A549 (cell line): ENCODE results near the gene VPS35L. TPM values are rescaled to one million over a fixed set of nuclear protein-coding genes. Genes with fewer than 3 reads are reported as not detected.

Experiments
- ATOH8 ChIP-seq: fragments of 250-450 bp; sonication (Bioruptor Pico); IDR thresholded peaks from 2 replicates; pipeline ENCODE4 v1.5.0; 2020; ENCODE audit warnings: low read depth, mild to moderate bottlenecking, moderate library complexity
- CHD4 ChIP-seq: fragments of 200-600 bp; sonication (generic); IDR thresholded peaks from 2 replicates; pipeline ENCODE4 v1.6.1; 2016; ENCODE audit warnings: antibody characterized with exemption, mild to moderate bottlenecking, borderline replicate concordance
- E2F6 ChIP-seq: IDR thresholded peaks from 2 replicates; pipeline ENCODE4 v1.6.1; 2012; ENCODE audit warnings: low read depth, borderline replicate concordance
- EHF ChIP-seq: fragments of 250-450 bp; sonication (Bioruptor Pico); IDR thresholded peaks from 2 replicates; pipeline ENCODE4 v1.5.0; 2020; ENCODE audit warnings: mild to moderate bottlenecking
- EHMT2 ChIP-seq: fragments of 200-600 bp; sonication (generic); IDR thresholded peaks from 2 replicates; pipeline ENCODE4 v1.6.1; 2016; ENCODE audit warnings: antibody characterized with exemption, low read depth, mild to moderate bottlenecking, moderate library complexity
- ELK1 ChIP-seq: fragments of 150-350 bp; IDR thresholded peaks from 2 replicates; pipeline ENCODE4 v1.6.1; 2014; ENCODE audit warnings: low read depth, mild to moderate bottlenecking, low read length
- FOSB ChIP-seq: fragments of 250-450 bp; sonication (Bioruptor Pico); IDR thresholded peaks from 2 replicates; pipeline ENCODE4 v1.5.0; 2020; ENCODE audit warnings: mild to moderate bottlenecking, moderate library complexity
- FOSL2 ChIP-seq, 2 experiments: fragments of 450-650 bp in 1 of 2; fragments of >200 bp in 1 of 2; sonication (Bioruptor Twin) in 1 of 2; formaldehyde crosslinking; IDR thresholded peaks; 2 replicates each; pipeline versions ENCODE4 v1.5.0 to v1.6.1; 2016 to 2020; ENCODE audit warnings: mild to moderate bottlenecking in 1 of 2, moderate library complexity in 1 of 2
- FOXS1 ChIP-seq: fragments of 250-450 bp; sonication (Bioruptor Pico); IDR thresholded peaks from 2 replicates; pipeline ENCODE4 v1.5.0; 2020; ENCODE audit warnings: mild to moderate bottlenecking, moderate library complexity
- GATA3 ChIP-seq: IDR thresholded peaks from 2 replicates; pipeline ENCODE4 v1.6.1; 2012; ENCODE audit warnings: borderline replicate concordance
- HDAC2 ChIP-seq: fragments of 200-600 bp; sonication (generic); IDR thresholded peaks from 2 replicates; pipeline ENCODE4 v1.6.1; 2016
- HES2 ChIP-seq: fragments of >200 bp; sonication (Bioruptor Twin); formaldehyde crosslinking; IDR thresholded peaks from 2 replicates; pipeline ENCODE4 v1.6.1; 2016
- HMGXB4 ChIP-seq: fragments of 250-450 bp; sonication (Bioruptor Pico); IDR thresholded peaks from 2 replicates; pipeline ENCODE4 v1.5.0; 2021; ENCODE audit warnings: mild to moderate bottlenecking, moderate library complexity, borderline replicate concordance
- HOXA7 ChIP-seq: fragments of 250-450 bp; sonication (Bioruptor Pico); IDR thresholded peaks from 2 replicates; pipeline ENCODE4 v1.5.0; 2020; ENCODE audit warnings: mild to moderate bottlenecking, moderate library complexity
- JUN ChIP-seq, 2 experiments: fragments of >200 bp; sonication (Bioruptor Twin); formaldehyde crosslinking; IDR thresholded peaks; 2 replicates in 1 of 2; 3 replicates in 1 of 2; pipeline ENCODE4 v1.6.1; 2016 to 2017
- MAX ChIP-seq: IDR thresholded peaks from 2 replicates; pipeline ENCODE4 v1.6.1; 2012
- MAZ ChIP-seq: fragments of 150-350 bp; IDR thresholded peaks from 2 replicates; pipeline ENCODE4 v1.6.1; 2014; ENCODE audit warnings: antibody characterized with exemption, low read depth, low read length, borderline replicate concordance
- PBX3 ChIP-seq: IDR thresholded peaks from 2 replicates; pipeline ENCODE4 v1.6.1; 2012
- POLR2A ChIP-seq: IDR thresholded peaks from 2 replicates; pipeline ENCODE4 v1.6.1; 2012; ENCODE audit warnings: mild to moderate bottlenecking, low read length
- POLR2AphosphoS2 ChIP-seq: conservative IDR thresholded peaks from 2 replicates; pipeline ENCODE4 v1.6.1; 2012; ENCODE audit warnings: low read length, improper control_type of control experiment, inconsistent platforms
- RARB ChIP-seq: fragments of 250-450 bp; sonication (Bioruptor Pico); IDR thresholded peaks from 2 replicates; pipeline ENCODE4 v1.8.0; 2021; ENCODE audit warnings: mild to moderate bottlenecking, moderate library complexity
- RCOR1 ChIP-seq: fragments of 150-350 bp; IDR thresholded peaks from 2 replicates; pipeline ENCODE4 v1.6.1; 2014; ENCODE audit warnings: antibody characterized with exemption, low read length, low read depth
- RFX5 ChIP-seq: fragments of 450-650 bp; IDR thresholded peaks from 2 replicates; pipeline ENCODE4 v1.7.1; 2014; ENCODE audit warnings: antibody characterized with exemption, mild to moderate bottlenecking, moderate library complexity
- RNF2 ChIP-seq: fragments of 200-600 bp; sonication (generic); IDR thresholded peaks from 2 replicates; pipeline ENCODE4 v1.6.1; 2016; ENCODE audit warnings: low read depth, mild to moderate bottlenecking, antibody characterized with exemption, moderate library complexity, borderline replicate concordance
- TFCP2L1 ChIP-seq: fragments of 250-450 bp; sonication (Bioruptor Pico); IDR thresholded peaks from 2 replicates; pipeline ENCODE4 v1.5.0; 2021; ENCODE audit warnings: mild to moderate bottlenecking
- TP53 ChIP-seq: fragments of 250-450 bp; sonication (Bioruptor Pico); IDR thresholded peaks from 2 replicates; pipeline ENCODE4 v1.5.0; 2021; ENCODE audit warnings: mild to moderate bottlenecking, moderate library complexity
- ZC3H11A ChIP-seq: fragments of 450-650 bp; IDR thresholded peaks from 2 replicates; pipeline ENCODE4 v1.6.1; 2014; ENCODE audit warnings: antibody characterized with exemption, mild to moderate bottlenecking
- ZFP36 ChIP-seq: fragments of 450-650 bp; IDR thresholded peaks from 2 replicates; pipeline ENCODE4 v1.6.1; 2014; ENCODE audit warnings: borderline replicate concordance; ENCODE audit not compliant: partially characterized antibody
- ZSCAN20 ChIP-seq: fragments of 250-450 bp; sonication (Bioruptor Pico); IDR thresholded peaks from 2 replicates; pipeline ENCODE4 v1.8.0; 2022; ENCODE audit warnings: mild to moderate bottlenecking, moderate library complexity
- polyA plus RNA-seq, 4 experiments: library from polyadenylated mRNA; depleted of rRNA in 3 of 4; stranded (reverse); fragments of >200 nt; fragmentation: RNase III in 1 of 4; extraction: RNeasy Plus Mini Kit Qiagen cat#74134 plus additional on column Dnase treatment in 1 of 4; gene quantifications; 2 replicates in 3 of 4; 3 replicates in 1 of 4; pipeline ENCODE4 v1.2.3, GENCODE V29; 2011 to 2017

Gene VPS35L
- polyA plus RNA-seq, 2 of the 4 experiments (the other 2 are of a cell fraction), result 38.4 to 47.7 TPM

GRCh38 chr16:19555186-19555937 is at the start of gene VPS35L (continued):
- no peak for TF ChIP-seq HMGXB4 (CRISPR knock-in tag)
- no peak for TF ChIP-seq RARB (CRISPR knock-in tag)
- 0 out of 2 replicates have a peak, but pooled peaks have one; percentile 29 for TF ChIP-seq ATOH8 (CRISPR knock-in tag)
- no peak; the same call in 1 of the 2 replicates for TF ChIP-seq EHF (CRISPR knock-in tag)
- no peak for TF ChIP-seq RNF2
- TF ChIP-seq RFX5, result 0 out of 2 replicates have a peak, but pooled peaks have one; percentile 44
- peak; percentile 10 for TF ChIP-seq GATA3
- no peak for TF ChIP-seq ZFP36
- no peak for TF ChIP-seq ZC3H11A
- TF ChIP-seq FOSB, result no peak
- no peak for TF ChIP-seq HES2
- TF ChIP-seq FOSL2 (IDR thresholded peaks at IDR 0.05), result peak; percentile 66; the same call in 1 of the 2 replicates
- peak; percentile 98 for TF ChIP-seq FOSL2 (CRISPR knock-in tag; IDR thresholded peaks at IDR 0.05)
- TF ChIP-seq JUN (IDR thresholded peaks at IDR 0.05), result peak; percentile 70 to 80; a peak in 4 of 5 replicates
- TF ChIP-seq MAZ, result no peak
- TF ChIP-seq ZSCAN20 (CRISPR knock-in tag), result no peak; the same call in 1 of the 2 replicates
- no peak for TF ChIP-seq POLR2AphosphoS2
- no peak for TF ChIP-seq EHMT2
- no peak for TF ChIP-seq ELK1
- peak; percentile 70 for TF ChIP-seq POLR2A
- peak; percentile 64; the same call in 1 of the 2 replicates for TF ChIP-seq PBX3
- TF ChIP-seq E2F6, result peak; percentile 58; the same call in 1 of the 2 replicates
- no peak for TF ChIP-seq RCOR1
- TF ChIP-seq MAX, result peak; percentile 89
- TF ChIP-seq HDAC2, result no peak
- TF ChIP-seq HOXA7 (CRISPR knock-in tag), result no peak
- TF ChIP-seq CHD4, result no peak
- 0 out of 2 replicates have a peak, but pooled peaks have one; percentile 28 for TF ChIP-seq TP53 (CRISPR knock-in tag)
- TF ChIP-seq TFCP2L1, result no peak
- TF ChIP-seq FOXS1, result no peak
- TF ChIP-seq, all 56 proteins: peak for 19
